CD14-positive monocyte (primary cell): ENCODE results near the gene RFX2. TPM values are rescaled to one million over a fixed set of nuclear protein-coding genes. Genes with fewer than 3 reads are reported as not detected.

ENCODE experiments used
- DNase-seq, 3 donors: peaks; one replicate each; pipeline ENCODE4 v3.0.0-alpha.2; 2011 to 2022
- H2AFZ ChIP-seq: 2 replicates; pipeline ENCODE4 v1.6.0; 2012; ENCODE audit warnings: mild to moderate bottlenecking, low read depth, low read length, inconsistent platforms; ENCODE audit not compliant: insufficient read depth, poor library complexity, severe bottlenecking
- H3K27ac ChIP-seq, 2 donors: 1 replicate in 1 of 2; 2 replicates in 1 of 2; pipeline ENCODE4 v1.5.1; 2012 to 2013; ENCODE audit warnings: low read length in 2 of 2, control low read depth in 1 of 2, inconsistent platforms in 1 of 2, low read depth in 1 of 2, mild to moderate bottlenecking in 1 of 2
- H3K27me3 ChIP-seq, 2 donors: one replicate each; pipeline versions ENCODE4 v1.6.0 to v1.6.1; 2011 to 2013; ENCODE audit warnings: low read length in 2 of 2; ENCODE audit not compliant: control insufficient read depth in 2 of 2, insufficient read depth in 2 of 2
- H3K36me3 ChIP-seq, 2 donors: replicated peaks in 1 of 2; 1 replicate in 1 of 2; 2 replicates in 1 of 2; pipeline versions ENCODE4 v1.5.1 to v1.6.1; 2012 to 2013; ENCODE audit warnings: low read length in 2 of 2, control low read depth in 1 of 2, inconsistent platforms in 1 of 2, mild to moderate bottlenecking in 1 of 2; ENCODE audit not compliant: insufficient read depth in 2 of 2, control insufficient read depth in 1 of 2
- H3K4me1 ChIP-seq, 2 donors: 1 replicate in 1 of 2; 2 replicates in 1 of 2; pipeline versions ENCODE4 v1.5.1 to v1.6.1; 2012 to 2013; ENCODE audit warnings: low read length in 2 of 2, control low read depth in 1 of 2, inconsistent platforms in 1 of 2, mild to moderate bottlenecking in 1 of 2, moderate library complexity in 1 of 2; ENCODE audit not compliant: insufficient read depth in 2 of 2, control insufficient read depth in 1 of 2
- H3K4me2 ChIP-seq: replicated peaks from 2 replicates; pipeline ENCODE3; 2012; ENCODE audit warnings: low read length, moderate library complexity, mild to moderate bottlenecking; ENCODE audit not compliant: poor library complexity, severe bottlenecking; ENCODE audit errors: extremely low read depth
- H3K4me3 ChIP-seq, 3 experiments: fragments of 200-600 bp in 1 of 3; sonication (generic) in 1 of 3; replicated peaks in 1 of 3; 1 replicate in 2 of 3; 2 replicates in 1 of 3; pipeline ENCODE4 v1.5.1; 2011 to 2013; ENCODE audit warnings: low read length in 3 of 3, mild to moderate bottlenecking in 3 of 3, control low read depth in 2 of 3, low read depth in 2 of 3, inconsistent platforms in 1 of 3, moderate library complexity in 1 of 3
- H3K79me2 ChIP-seq: 2 replicates; pipeline ENCODE4 v1.6.0; 2012; ENCODE audit warnings: mild to moderate bottlenecking, control low read depth, inconsistent platforms, low read length, moderate library complexity; ENCODE audit not compliant: insufficient read depth
- H3K9ac ChIP-seq: 2 replicates; pipeline ENCODE4 v1.6.0; 2017; ENCODE audit warnings: low read length, mild to moderate bottlenecking; ENCODE audit not compliant: insufficient read depth, poor library complexity, severe bottlenecking
- H3K9me3 ChIP-seq, 2 donors: replicated peaks in 1 of 2; 1 replicate in 1 of 2; 2 replicates in 1 of 2; pipeline versions ENCODE4 v1.5.1 to v1.6.1; 2012 to 2013; ENCODE audit warnings: low read length in 2 of 2, control low read depth in 1 of 2; ENCODE audit not compliant: control insufficient read depth in 1 of 2, insufficient read depth in 1 of 2
- H4K20me1 ChIP-seq: 2 replicates; pipeline ENCODE4 v1.6.0; 2012; ENCODE audit warnings: mild to moderate bottlenecking, low read length, control low read depth, moderate library complexity; ENCODE audit not compliant: insufficient read depth
- H3K27ac Mint-ChIP-seq, 7 donors: one replicate each; pipeline ENCODE4 v1.8.0; 2020; ENCODE audit warnings: mild to moderate bottlenecking in 7 of 7, mixed read lengths in 7 of 7, moderate library complexity in 6 of 7, inconsistent platforms in 2 of 7
- H3K27me3 Mint-ChIP-seq, 3 donors: one replicate each; pipeline ENCODE4 v1.8.0; 2021 to 2022; ENCODE audit warnings: low read depth in 3 of 3, mild to moderate bottlenecking in 3 of 3, mixed read lengths in 3 of 3, moderate library complexity in 3 of 3, inconsistent platforms in 1 of 3
- H3K36me3 Mint-ChIP-seq, 2 donors: one replicate each; pipeline ENCODE4 v1.8.0; 2020; ENCODE audit warnings: mixed read lengths in 2 of 2, inconsistent platforms in 1 of 2, mild to moderate bottlenecking in 1 of 2
- H3K4me1 Mint-ChIP-seq: one replicate; pipeline ENCODE4 v1.8.0; 2020; ENCODE audit warnings: mild to moderate bottlenecking, mixed read lengths
- H3K4me3 Mint-ChIP-seq, 2 donors: one replicate each; pipeline ENCODE4 v1.8.0; 2020; ENCODE audit warnings: mild to moderate bottlenecking in 2 of 2, mixed read lengths in 2 of 2, moderate library complexity in 1 of 2
- H3K9me3 Mint-ChIP-seq, 7 donors: one replicate each; pipeline ENCODE4 v1.8.0; 2020 to 2022; ENCODE audit warnings: mixed read lengths in 7 of 7, mild to moderate bottlenecking in 6 of 7, moderate library complexity in 6 of 7, inconsistent platforms in 2 of 7
- CTCF ChIP-seq: fragments of 200-600 bp; IDR thresholded peaks from one replicate; pipeline ENCODE4 v1.8.0; 2022; ENCODE audit warnings: antibody characterized with exemption, mild to moderate bottlenecking
- WGBS: methylation state at CpG from one replicate; pipeline ENCODE4 v1.1.5; 2013; ENCODE audit warnings: missing lambda C conversion rate; ENCODE audit not compliant: insufficient coverage; 5-methylcytosine and 5-hydroxymethylcytosine counted together
- intact Hi-C, 2 donors: fragments of 100-400 bp; cut with micrococcal nuclease; formaldehyde crosslinking; loops; one replicate each; pipeline versions ENCODE4 v1.15.0 to v1.15.1; 2023
- polyA plus RNA-seq, 3 donors: library from polyadenylated mRNA; depleted of rRNA in 1 of 3; unstranded in 2 of 3; stranded (reverse) in 1 of 3; fragments of 300-500 nt in 2 of 3; fragments of >200 nt in 1 of 3; fragmentation: Illumina TruSeq in 2 of 3; gene quantifications; 1 replicate in 2 of 3; 2 replicates in 1 of 3; pipeline ENCODE4 v1.2.3, GENCODE V29; 2012 to 2021

RFX2 gene
- polyA plus RNA-seq, 3 donors, result 5.7 to 12.9 (median 8.7) TPM

GRCh38 chr19:5953030-5953589 lies 157.2 kb downstream of the RFX2 start:
- peak overlapping the region in 1 of 3 experiments; percentile 39 for H3K4me3 ChIP-seq
- Mint-ChIP-seq H3K27ac (peak overlapping the region; percentile 57 to 91 (median 88)), H3K4me1 (peaks cover 64% of the 10 kb centered on the region), H3K27me3 (peaks cover 0 to 5% (median 0%) of the 10 kb centered on the region in 3 donors), H3K36me3 (peaks cover 29 to 30% of the 10 kb centered on the region in 2 donors), H3K4me3 (peak overlapping the region; percentile 58 to 63), H3K9me3 (no peaks in the 10 kb centered on the region)
- intact Hi-C loops, result no loop called here
- H3K27me3 ChIP-seq, result no peaks in the 10 kb centered on the region
- DNase-seq, result peak; percentile 32 to 52 (median 50)
- peaks cover 8 to 31% of the 10 kb centered on the region in 2 donors for H3K36me3 ChIP-seq
- H3K4me1 ChIP-seq, result peaks cover 49 to 50% of the 10 kb centered on the region in 2 donors
- no peak overlapping the region for H3K9ac ChIP-seq
- no peak for TF ChIP-seq CTCF
- H3K27ac ChIP-seq, result peak overlapping the region in 1 of 2 donors; percentile 70
- peak overlapping the region; percentile 46 for H3K4me2 ChIP-seq
- peaks cover 79% of the 10 kb centered on the region for H4K20me1 ChIP-seq
- peaks cover 95% of the 10 kb centered on the region for H3K79me2 ChIP-seq
- 51% methylated on average over 3 of the region's 5 CpGs for WGBS
- H2AFZ ChIP-seq, result no peak overlapping the region
- H3K9me3 ChIP-seq, result no peaks in the 10 kb centered on the region

- Mint-ChIP-seq H3K9me3 (no peaks in the 10 kb centered on the region), H3K4me3 (no peak overlapping the region), H3K36me3 (peaks cover 27 to 28% of the 10 kb centered on the region in 2 donors), H3K27ac (peak overlapping the region; percentile 57 to 91 (median 88)), H3K4me1 (peaks cover 71% of the 10 kb centered on the region), H3K27me3 (peaks cover 0 to 5% (median 0%) of the 10 kb centered on the region in 3 donors)
- H3K27ac ChIP-seq, result peak overlapping the region; percentile 56 to 70
- 85% methylated on average over 10 of the region's 18 CpGs for WGBS
- no peak overlapping the region for H2AFZ ChIP-seq
- H3K9me3 ChIP-seq, result no peaks in the 10 kb centered on the region
- DNase-seq, result no peak
- intact Hi-C loops, result no loop called here
- no peak for TF ChIP-seq CTCF
- peak overlapping the region in 1 of 3 experiments; percentile 58 for H3K4me3 ChIP-seq
- no peaks in the 10 kb centered on the region for H3K27me3 ChIP-seq
- peaks cover 72% of the 10 kb centered on the region for H4K20me1 ChIP-seq
- peaks cover 8 to 24% of the 10 kb centered on the region in 2 donors for H3K36me3 ChIP-seq
- H3K4me2 ChIP-seq, result peak overlapping the region; percentile 72
- peaks cover 88% of the 10 kb centered on the region for H3K79me2 ChIP-seq
- peaks cover 56 to 57% of the 10 kb centered on the region in 2 donors for H3K4me1 ChIP-seq
- H3K9ac ChIP-seq, result peak overlapping the region; percentile 29
Measured at GRCh38 chr19:5952193-5953029, 157.9 kb downstream of the RFX2 start.
